Neural cell (in vitro differentiated cells): ENCODE data around the gene MOCS1. TPM values are rescaled to one million over a fixed set of nuclear protein-coding genes. Genes with fewer than 3 reads are reported as not detected.

Experiments
- H2AFZ ChIP-seq: fragments of 200-600, 300-800 bp; sonication (generic), shearing (Covaris generic); 2 replicates; pipeline ENCODE4 v1.6.0; 2014; ENCODE audit warnings: low read depth, mild to moderate bottlenecking, antibody characterized with exemption, low read length, moderate library complexity
- H3F3A ChIP-seq: fragments of 200-600 bp; shearing (Covaris generic); 2 replicates; pipeline ENCODE4 v1.6.1; 2016; ENCODE audit warnings: mild to moderate bottlenecking, moderate library complexity, mixed read lengths, antibody characterized with exemption, low read length; ENCODE audit not compliant: insufficient read depth, poor library complexity, severe bottlenecking
- H3K27ac ChIP-seq: fragments of 200-600, 300-800 bp; sonication (generic), shearing (Covaris generic); 2 replicates; pipeline ENCODE4 v1.5.1; 2014; ENCODE audit warnings: mild to moderate bottlenecking, low read length, moderate library complexity
- H3K27me3 ChIP-seq: fragments of 300-800, 200-600 bp; sonication (generic), shearing (Covaris generic); 2 replicates; pipeline ENCODE4 v1.6.0; 2014; ENCODE audit warnings: mild to moderate bottlenecking, low read depth, low read length, moderate library complexity; ENCODE audit not compliant: insufficient read depth
- H3K36me3 ChIP-seq: fragments of 300-800, 200-600 bp; sonication (generic), shearing (Covaris generic); 2 replicates; pipeline ENCODE4 v1.5.1; 2014; ENCODE audit warnings: mild to moderate bottlenecking, antibody characterized with exemption, low read length, moderate library complexity; ENCODE audit not compliant: insufficient read depth
- H3K4me2 ChIP-seq: fragments of 300-800, 200-600 bp; sonication (generic), shearing (Covaris generic); 2 replicates; pipeline ENCODE4 v1.6.0; 2014; ENCODE audit warnings: mild to moderate bottlenecking, low read length
- H3K4me3 ChIP-seq: fragments of 300-800, 200-600 bp; sonication (generic), shearing (Covaris generic); 2 replicates; pipeline ENCODE4 v1.5.1; 2014; ENCODE audit warnings: mild to moderate bottlenecking, low read length, moderate library complexity
- H3K79me2 ChIP-seq: fragments of 200-600 bp; shearing (Covaris generic); replicated peaks from 2 replicates; pipeline ENCODE4 v1.6.0; 2014; ENCODE audit warnings: mild to moderate bottlenecking, low read length, moderate library complexity; ENCODE audit not compliant: insufficient read depth
- H3K9ac ChIP-seq: fragments of 300-800, 200-600 bp; sonication (generic), shearing (Covaris generic); 2 replicates; pipeline ENCODE4 v1.6.1; 2016; ENCODE audit warnings: mild to moderate bottlenecking, low read length, mixed read lengths
- H3K9me2 ChIP-seq: fragments of 200-600 bp; shearing (Covaris generic); 2 replicates; pipeline ENCODE4 v1.6.1; 2016; ENCODE audit warnings: mild to moderate bottlenecking, low read length, mixed read lengths; ENCODE audit not compliant: insufficient read depth
- H3K9me3 ChIP-seq: fragments of 200-600, 300-800 bp; sonication (generic), shearing (Covaris generic); 2 replicates; pipeline ENCODE4 v1.6.1; 2016; ENCODE audit warnings: mild to moderate bottlenecking, mixed run types, low read length, moderate library complexity, mixed read lengths
- H4K20me1 ChIP-seq: fragments of 200-600 bp; shearing (Covaris generic); 2 replicates; pipeline ENCODE4 v1.6.1; 2016; ENCODE audit warnings: mild to moderate bottlenecking, mixed run types; ENCODE audit not compliant: insufficient read depth
- EP300 ChIP-seq: fragments of 450-650 bp; conservative IDR thresholded peaks from 2 replicates; pipeline ENCODE4 v1.6.1; 2014; ENCODE audit warnings: antibody characterized with exemption, mild to moderate bottlenecking, moderate library complexity; ENCODE audit not compliant: poor library complexity, severe bottlenecking
- EZH2 ChIP-seq: fragments of 200-600, 300-800 bp; shearing (Covaris generic), sonication (generic); IDR thresholded peaks from 2 replicates; pipeline ENCODE4 v1.6.1; 2014; ENCODE audit warnings: antibody characterized with exemption, low read length, borderline replicate concordance, mild to moderate bottlenecking; ENCODE audit not compliant: insufficient read depth, poor library complexity, severe bottlenecking
- MXI1 ChIP-seq: fragments of 450-650 bp; conservative IDR thresholded peaks from 2 replicates; pipeline ENCODE4 v1.6.1; 2014; ENCODE audit warnings: antibody characterized with exemption, mild to moderate bottlenecking; ENCODE audit not compliant: poor library complexity, severe bottlenecking
- POLR2AphosphoS5 ChIP-seq: IDR thresholded peaks from 2 replicates; pipeline ENCODE4 v1.6.1; 2012
- RAD21 ChIP-seq: fragments of 450-650 bp; conservative IDR thresholded peaks from 2 replicates; pipeline ENCODE4 v1.6.1; 2014; ENCODE audit warnings: antibody characterized with exemption, mild to moderate bottlenecking, moderate library complexity
- REST ChIP-seq: IDR thresholded peaks from 2 replicates; pipeline ENCODE4 v1.6.1; 2012; ENCODE audit warnings: borderline replicate concordance
- SMC3 ChIP-seq: fragments of 450-650 bp; conservative IDR thresholded peaks from 2 replicates; pipeline ENCODE4 v1.6.1; 2014; ENCODE audit warnings: antibody characterized with exemption, mild to moderate bottlenecking, moderate library complexity; ENCODE audit not compliant: poor library complexity
- TAF1 ChIP-seq: IDR thresholded peaks from 2 replicates; pipeline ENCODE4 v1.6.1; 2012; ENCODE audit warnings: low read depth
- polyA plus RNA-seq: library from polyadenylated mRNA; depleted of rRNA; stranded (reverse); fragments of >200 nt; gene quantifications from 2 replicates; pipeline ENCODE4 v1.2.3, GENCODE V29; 2014
- TF ChIP-seq, protein P1 (sequence below): fragments of 450-650 bp; IDR thresholded peaks from 2 replicates; pipeline ENCODE4 v1.5.1; 2014; ENCODE audit warnings: antibody characterized with exemption, mild to moderate bottlenecking, moderate library complexity; ENCODE audit not compliant: poor library complexity, severe bottlenecking

MOCS1 gene
- polyA plus RNA-seq, 1 donor from 2014 or later: 4.6 TPM

DNA sequence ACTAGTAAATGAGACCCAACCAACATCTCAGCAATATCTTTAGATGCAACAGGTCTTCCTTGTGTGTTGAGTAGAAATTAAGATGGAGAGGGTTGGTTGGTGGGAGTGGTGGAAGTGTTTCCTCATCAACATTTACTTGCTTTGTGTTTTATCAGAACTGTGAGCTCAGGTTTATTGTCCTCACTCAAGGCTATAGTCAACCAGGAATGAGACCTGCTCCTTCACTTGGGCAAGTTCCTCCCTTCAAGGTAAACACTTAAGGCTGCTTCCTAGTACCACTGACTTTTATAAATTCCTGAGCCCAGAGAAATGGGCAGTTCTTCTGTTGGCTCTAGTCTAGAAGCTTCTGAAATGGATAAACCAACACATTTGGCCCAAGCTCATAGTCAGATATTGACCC is 48.9 kb upstream of the MOCS1 start:
- Histone ChIP-seq H3K4me3 (no peak overlapping the region), H3K9ac (no peak overlapping the region), H3F3A (no peaks in the 10 kb centered on the region), H3K36me3 (no peaks in the 10 kb centered on the region), H3K27me3 (no peaks in the 10 kb centered on the region), H3K9me3 (no peaks in the 10 kb centered on the region), H3K4me2 (no peak overlapping the region), H3K27ac (no peak overlapping the region), H3K79me2 (no peaks in the 10 kb centered on the region), H4K20me1 (no peaks in the 10 kb centered on the region), H2AFZ (no peak overlapping the region), H3K9me2 (no peaks in the 10 kb centered on the region)
- TF ChIP-seq POLR2AphosphoS5 (no peak), RAD21 (no peak), EP300 (no peak), EZH2 (no peak)
- TF ChIP-seq, protein P1, sequence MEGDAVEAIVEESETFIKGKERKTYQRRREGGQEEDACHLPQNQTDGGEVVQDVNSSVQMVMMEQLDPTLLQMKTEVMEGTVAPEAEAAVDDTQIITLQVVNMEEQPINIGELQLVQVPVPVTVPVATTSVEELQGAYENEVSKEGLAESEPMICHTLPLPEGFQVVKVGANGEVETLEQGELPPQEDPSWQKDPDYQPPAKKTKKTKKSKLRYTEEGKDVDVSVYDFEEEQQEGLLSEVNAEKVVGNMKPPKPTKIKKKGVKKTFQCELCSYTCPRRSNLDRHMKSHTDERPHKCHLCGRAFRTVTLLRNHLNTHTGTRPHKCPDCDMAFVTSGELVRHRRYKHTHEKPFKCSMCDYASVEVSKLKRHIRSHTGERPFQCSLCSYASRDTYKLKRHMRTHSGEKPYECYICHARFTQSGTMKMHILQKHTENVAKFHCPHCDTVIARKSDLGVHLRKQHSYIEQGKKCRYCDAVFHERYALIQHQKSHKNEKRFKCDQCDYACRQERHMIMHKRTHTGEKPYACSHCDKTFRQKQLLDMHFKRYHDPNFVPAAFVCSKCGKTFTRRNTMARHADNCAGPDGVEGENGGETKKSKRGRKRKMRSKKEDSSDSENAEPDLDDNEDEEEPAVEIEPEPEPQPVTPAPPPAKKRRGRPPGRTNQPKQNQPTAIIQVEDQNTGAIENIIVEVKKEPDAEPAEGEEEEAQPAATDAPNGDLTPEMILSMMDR: no peak

DNA sequence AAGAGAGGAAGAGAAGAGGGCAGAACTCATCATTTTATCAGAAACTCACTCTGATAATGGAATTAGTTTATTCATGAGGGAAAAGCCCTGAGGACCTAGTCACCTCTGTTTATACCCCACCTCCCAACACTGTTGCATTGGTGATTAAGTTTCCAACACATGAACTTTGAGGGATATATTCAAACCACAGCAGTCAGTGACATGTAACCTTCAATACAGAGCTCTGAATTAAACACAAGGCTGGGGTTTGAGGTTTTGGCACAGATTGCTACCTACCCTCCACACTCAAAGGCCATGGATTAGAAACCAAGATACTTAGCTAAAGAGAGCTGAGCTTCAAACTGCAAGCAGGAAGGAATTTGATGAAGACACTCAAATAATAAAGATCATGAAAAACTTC is 48.5 kb upstream of the MOCS1 start:
- no peak overlapping the region for H3K4me2 ChIP-seq
- H3K79me2 ChIP-seq: no peaks in the 10 kb centered on the region
- H3K4me3 ChIP-seq: no peak overlapping the region
- no peak overlapping the region for H3K9ac ChIP-seq
- H3K9me2 ChIP-seq: no peaks in the 10 kb centered on the region
- no peaks in the 10 kb centered on the region for H4K20me1 ChIP-seq
- no peaks in the 10 kb centered on the region for H3K36me3 ChIP-seq
- H3K9me3 ChIP-seq: no peaks in the 10 kb centered on the region
- H3K27ac ChIP-seq: no peak overlapping the region
- no peak overlapping the region for H2AFZ ChIP-seq
- TF ChIP-seq TAF1: no peak
- TF ChIP-seq REST: no peak
- TF ChIP-seq, protein P1: no peak
- TF ChIP-seq RAD21: no peak
- TF ChIP-seq MXI1: no peak
- no peak for TF ChIP-seq EP300
- TF ChIP-seq POLR2AphosphoS5: no peak
- no peak for TF ChIP-seq EZH2
- TF ChIP-seq SMC3: no peak
- H3F3A ChIP-seq: no peaks in the 10 kb centered on the region
- H3K27me3 ChIP-seq: no peaks in the 10 kb centered on the region
